ENCODE results near the gene SYNE1.

Gene SYNE1

DNA sequence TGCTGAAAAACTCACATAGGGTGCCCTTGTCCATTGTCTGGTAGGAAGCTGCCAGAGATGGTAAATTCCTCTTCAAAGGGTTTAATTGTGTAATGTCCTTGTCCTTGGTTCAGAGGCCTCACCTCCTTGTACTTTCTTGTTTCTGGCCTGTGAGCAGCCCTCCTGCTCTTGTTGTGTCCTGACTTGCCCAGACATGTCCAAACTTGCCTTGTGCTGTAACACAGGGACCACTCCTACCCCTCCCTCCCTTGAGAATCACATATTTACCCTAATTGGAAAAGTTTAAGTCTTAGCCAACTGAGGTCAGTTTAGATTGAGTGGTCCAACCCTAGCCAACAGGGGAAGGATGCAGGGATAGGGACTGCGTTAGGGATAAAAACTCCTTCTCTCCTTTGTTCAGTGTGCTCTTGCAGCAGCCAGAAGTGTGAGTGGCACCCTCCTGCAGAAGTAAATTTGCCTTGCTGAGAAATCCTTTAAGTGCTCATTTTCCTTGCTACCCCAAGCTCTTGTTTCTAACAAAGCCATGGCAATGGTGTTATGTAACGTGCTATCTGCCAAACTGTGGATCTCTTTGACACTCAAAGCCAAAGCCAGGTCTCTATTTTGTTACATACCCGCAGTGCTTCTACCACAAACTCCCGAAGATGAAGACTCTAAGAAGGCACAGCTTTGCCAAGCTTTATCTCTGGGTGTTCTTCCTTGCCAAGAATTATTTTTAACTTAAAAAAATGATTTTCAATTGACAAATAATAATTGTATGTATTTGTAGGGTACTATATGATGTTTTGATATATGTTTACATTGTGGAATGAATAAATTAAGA, 415.1 kb downstream of the SYNE1 start:
- DNase-seq: no peak

DNA sequence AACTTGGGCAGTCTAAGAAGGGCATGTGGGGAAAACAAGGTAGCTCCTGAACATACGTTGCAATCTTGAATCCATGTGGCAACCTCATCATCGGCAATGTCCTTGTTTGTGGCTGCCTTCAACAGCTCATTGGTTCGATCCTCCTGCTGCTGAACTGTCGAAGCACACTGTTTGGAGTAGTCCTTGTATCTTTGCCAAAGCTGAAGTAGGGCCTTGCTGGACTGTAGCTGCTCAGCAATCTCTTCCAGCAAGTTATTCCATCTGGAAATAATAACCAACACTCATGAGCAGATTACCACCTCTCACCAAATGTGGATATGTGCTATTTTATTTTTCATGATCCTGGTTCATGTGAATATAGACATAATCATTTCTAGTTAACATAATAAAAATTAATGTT, 416.4 kb downstream of the SYNE1 start:
- DNase-seq: no peak

DNA sequence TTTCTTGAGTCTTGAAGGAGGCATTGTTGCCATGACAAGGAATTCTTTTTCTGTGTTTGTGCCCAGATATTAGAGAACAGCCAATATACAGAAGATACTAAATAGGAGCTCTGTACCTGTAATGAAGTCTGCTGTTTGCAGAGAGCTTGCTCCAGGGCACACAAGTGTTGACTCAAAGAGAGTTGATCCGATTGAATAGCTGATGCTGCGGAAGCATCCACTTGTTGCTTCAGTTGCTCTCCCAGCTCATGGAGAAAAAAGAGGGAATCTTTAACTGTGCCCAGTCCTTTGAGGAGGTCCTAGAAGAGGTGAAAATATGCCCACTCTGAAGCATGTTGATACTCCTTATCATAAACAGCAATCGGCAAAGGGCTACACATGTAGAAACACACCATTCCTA, 418.3 kb downstream of the SYNE1 start:
- DNase-seq: no peak

DNA sequence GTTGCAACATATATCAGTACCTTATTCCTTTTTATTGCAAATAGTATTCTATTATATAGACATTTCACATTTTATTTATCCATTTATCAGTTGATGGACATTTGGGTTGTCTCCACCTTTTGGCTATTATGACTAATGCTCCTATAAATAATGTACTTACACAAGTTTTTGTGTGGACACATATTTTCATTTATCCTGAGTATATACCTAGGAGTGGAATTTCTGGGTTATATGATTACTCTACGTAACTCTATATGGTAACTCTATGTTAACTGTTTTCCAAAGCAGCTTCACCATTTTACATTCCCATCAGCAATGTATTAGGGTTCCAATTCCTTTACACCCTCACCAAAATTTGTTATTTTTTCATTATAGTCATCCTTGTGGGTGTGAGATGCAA, 424.7 kb downstream of the SYNE1 start:
- no peak for DNase-seq

DNA sequence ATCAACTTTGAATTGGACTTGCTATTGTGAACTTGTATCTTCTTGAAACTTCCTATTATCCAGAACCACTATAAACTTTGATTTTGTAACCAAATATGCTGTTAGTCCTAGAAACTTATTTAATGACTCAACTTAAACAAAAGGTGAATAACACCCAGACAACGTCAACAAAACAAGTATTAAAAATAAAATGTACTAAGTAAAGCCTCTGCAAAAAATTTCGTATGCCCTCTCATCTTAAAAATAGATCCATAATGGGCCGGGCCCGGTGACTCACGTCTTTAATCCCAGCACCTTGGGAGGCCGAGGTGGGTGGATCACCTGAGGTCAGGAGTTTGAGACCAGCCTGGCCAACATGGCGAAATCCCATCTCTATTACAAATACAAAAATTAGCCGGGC, 428.0 kb downstream of the SYNE1 start:
- no peak for DNase-seq

DNA sequence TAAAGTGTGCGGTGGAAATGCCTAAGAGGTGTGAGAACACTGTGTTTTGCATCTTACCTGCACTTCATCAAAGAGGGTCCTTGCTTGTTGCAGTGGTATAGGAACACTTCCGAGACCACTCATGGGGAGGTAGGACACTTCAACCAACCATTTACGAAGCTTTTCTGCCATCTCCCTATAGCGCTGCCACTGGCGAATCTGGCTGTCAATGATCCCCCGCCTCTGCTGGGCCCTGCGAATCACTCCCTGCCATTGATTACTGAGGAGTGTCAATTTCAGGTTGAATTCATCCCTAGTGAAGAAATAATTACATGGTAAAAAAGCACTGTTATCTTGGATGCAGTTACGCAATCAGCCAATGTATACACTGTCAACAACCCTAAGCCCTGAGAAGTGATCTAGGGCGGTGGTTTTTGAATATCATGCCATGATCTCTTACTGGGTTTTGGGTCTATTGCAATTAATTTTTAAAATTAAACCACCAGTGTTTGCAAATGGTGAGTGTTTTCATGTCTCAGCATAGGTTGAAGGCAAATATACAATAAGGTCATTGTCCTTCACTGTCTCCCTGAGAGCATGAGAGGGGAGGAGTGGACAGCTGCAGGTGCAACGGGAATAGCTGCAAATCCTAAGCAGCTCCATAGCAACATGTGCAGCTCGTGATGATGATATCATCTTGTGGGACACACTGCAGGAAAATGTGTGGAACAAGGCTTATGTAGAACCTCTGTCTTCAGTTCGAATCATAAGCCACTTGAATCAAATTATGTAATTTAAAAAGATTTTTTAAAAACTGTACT, 429.0 kb downstream of the SYNE1 start:
- DNase-seq: no peak

DNA sequence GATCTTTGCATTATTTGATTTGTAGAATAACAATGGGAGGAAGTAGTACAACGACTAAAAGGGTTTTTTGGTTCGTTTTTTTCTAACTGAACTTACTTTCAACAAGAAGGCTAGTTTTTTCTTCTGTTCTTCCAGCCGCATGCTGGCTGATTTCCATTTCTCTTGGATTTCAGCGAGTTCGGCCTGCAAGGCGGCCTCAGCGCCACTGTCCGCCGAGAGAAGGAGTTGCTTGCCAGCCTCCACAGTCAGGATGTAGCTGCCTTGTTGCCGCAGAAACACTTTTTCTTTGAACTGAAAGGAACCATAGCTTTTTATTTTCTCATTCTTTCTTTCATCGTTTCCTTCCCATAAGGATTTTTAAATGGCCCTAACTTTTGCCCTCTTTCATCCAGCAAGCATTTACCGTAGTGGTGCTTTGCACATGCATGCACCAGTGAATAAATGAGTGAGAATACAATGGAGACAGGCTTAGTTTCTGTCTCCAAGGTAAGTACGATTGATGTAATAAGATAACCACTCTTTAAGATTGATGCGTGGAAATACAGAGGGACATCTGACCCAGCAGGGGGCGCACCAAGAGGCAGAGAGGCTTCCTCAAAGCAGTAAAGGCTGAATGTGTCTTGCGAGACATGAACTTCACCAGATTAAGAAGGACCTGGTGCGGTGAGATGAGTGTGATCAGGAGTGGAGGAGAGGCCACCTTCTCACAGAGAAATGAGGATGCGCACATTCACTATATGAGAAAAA, 430.9 kb downstream of the SYNE1 start:
- DNase-seq: no peak

DNA sequence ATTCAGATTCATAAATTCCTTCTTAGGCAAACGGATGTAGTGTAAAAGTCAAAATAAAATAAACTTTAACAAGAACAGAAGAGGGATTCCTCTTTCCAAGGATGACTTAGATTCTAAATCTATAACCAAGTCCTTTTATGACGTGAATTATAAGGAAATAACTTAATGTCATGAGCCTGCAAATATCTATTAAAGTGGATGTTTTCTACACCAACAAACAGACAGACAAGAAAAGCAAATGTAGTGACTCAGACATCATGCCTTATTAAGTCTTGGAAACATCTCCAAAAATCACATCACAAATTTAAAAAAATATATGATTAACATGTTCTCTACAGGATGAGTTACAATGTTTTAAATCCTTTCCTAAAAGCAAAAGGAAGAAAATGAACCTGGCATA, 432.6 kb downstream of the SYNE1 start:
- DNase-seq: no peak

DNA sequence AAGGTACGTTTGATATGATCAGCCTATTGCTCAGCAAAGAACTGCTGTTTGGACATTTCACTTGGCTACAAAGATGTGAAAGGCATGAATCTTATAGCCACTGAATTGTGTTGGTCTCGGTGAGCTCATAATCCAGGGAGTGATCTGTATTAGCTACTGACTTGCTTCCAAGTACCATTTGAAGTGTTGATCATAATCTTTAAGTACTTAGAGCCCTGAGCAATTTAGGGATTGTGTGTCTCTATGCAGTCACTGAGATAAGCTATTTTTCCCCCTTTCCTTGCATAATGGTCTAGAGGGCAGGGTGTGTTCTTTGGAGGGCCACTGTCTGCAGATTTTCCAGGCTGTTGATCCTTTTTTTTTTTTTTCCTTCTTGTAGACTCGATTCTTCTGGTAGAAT, 436.0 kb downstream of the SYNE1 start:
- DNase-seq: no peak

DNA sequence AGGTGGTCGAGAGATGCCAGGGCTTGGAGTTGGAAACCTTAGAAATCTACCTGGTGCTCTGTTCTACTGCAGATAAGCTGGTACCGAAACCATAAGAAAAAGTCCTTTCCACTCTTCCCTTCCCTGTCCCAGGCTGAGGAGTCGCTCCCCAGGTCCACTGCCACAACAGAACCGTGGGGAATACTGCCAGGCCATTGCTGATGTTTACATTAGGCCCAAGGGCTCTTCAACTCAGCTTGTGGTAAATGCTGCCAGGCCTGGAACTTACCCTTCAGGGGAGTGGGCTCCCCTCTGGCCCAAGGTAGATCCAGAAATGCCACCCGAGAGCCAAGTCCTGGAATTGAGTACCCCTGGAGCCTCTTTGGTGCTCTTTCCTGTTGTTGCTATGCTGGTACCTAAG, 441.3 kb downstream of the SYNE1 start:
- no peak for DNase-seq

DNA sequence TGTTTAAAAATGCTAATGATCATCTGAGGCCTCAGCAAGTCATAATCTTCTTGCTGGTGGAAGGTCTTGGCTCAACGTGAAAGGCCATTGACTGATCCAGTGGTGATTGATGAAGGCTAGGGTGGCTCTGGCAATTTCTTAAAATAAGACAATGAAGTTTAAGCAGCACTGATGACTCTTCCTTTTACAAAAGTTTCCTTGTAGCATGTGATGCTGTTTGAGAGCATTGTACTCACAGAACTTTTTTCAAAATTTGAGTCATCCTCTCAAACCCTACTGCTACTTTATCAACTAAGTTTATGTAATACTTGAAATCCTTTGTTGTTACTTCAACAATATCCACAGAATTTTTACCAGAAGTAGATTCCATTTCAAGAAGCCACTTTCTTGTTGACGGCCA, 447.4 kb downstream of the SYNE1 start:
- DNase-seq: no peak

DNA sequence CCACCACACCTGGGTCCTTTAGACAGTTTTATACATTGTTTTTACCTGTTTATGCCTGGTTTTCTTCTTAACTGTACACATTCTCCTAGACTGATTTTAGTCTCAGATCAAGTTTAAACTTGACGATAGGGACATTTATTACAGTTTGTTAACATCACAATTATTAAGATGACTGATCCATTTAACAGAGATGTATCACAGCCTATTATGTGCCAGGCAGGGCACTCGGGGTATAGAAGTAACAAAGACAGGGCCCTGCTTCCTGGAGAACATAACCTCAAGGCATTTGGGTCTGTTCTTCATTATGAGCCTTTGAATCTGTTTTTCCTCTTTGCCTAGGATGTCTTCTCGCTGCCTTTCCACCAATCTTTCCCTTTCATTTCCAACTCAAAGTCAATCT, 449.2 kb downstream of the SYNE1 start:
- DNase-seq: no peak

DNA sequence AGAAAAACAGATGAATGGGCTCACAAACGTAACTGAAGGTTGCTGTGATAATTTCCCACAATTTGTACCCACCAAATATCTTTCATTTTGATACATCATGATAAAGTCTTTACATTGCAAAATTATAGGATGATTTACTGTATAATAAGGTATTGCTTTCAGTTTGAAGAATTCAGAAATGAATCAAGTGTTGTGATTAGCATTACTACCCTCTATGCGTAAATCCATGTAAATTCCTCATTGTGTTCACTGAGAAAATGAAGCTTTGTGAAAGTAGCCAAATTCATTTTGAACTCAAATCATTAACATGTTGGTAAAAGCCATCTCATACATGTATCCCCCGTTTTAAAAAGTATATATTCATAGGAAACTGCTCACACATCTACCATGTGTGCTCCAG, 450.3 kb downstream of the SYNE1 start:
- DNase-seq: no peak

DNA sequence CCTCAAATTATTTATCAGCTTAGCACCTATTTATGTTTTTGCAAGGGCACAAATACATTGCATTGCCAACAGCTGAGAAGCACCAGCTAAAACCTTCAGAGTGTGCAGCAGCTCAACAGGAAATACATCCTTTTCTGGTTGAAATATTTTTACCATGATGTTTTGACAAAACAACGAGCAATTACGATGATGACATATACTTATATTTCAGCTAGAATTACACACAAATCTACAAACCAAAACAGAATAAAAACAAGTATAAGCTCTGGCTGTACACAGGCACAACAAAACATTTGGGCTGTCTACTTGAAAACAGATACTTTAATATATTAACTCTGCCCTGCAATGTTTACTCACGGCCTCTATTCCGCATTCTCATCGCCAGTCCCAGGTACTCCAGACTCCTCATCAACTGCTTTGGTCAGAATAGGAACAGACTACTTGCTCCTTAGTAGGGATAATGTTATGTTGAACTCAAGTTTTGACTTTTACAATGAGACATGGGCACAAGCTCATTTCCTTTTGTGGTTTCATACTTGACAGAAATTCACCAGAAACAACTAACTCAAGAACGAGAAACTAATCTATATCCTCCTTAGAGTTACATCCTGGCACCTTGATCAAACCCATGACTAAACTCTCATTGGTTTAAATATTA, 452.1 kb downstream of the SYNE1 start:
- no peak for DNase-seq

DNA sequence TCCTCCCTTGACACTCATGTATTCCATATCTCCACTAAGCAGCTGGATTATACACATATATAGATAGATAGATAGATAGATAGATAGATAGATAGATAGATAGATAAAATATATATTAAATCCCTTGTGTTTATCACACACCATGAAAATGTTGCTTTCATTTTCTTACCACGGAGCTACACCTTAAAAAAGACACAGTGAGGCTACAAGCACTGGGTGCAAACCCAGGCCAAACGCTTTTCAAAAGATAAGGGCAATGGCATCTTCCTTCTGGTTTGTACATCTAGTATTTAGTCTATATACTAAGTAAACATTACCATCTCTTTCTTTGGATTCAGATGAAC, 452.6 kb downstream of the SYNE1 start:
- no peak for DNase-seq

DNA sequence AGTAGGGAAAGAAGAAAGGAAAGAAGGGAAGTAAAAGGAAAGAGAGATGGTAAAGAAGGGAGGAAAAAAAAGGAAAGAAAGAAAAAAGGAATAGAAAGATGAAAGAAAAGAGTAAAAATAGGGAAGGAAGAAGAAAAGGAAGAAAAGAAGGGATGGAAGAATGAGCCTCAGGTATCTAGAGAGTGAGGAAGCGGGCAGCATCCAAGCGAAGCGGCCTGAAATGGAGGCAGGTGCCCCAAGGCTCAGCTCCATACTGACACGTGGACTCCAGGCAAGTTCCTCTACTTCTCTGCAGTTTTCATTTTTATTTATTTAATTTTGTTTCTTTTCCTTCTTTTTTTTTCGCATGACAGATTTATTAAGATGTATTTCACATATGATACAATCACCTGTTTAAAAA, 456.6 kb downstream of the SYNE1 start:
- DNase-seq: no peak

DNA sequence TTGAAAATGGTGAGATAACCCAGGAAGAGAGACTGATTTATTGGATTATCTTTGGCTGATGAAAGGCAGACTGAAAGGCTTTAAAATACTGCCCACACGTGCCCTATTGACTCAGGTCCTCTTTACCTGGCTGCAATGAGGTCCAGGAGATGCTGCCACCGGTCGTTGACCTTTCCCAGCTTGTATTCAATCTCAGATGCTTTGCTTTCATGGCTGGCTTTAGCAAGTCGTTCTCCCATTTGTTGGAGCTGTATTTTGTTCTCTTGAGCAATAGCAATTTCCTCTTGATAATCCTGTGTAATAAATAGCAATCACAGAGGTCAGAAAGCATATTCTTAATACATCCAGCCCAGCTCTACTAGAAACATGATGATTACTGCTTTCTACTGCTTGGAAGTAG, 460.9 kb downstream of the SYNE1 start:
- no peak for DNase-seq

DNA sequence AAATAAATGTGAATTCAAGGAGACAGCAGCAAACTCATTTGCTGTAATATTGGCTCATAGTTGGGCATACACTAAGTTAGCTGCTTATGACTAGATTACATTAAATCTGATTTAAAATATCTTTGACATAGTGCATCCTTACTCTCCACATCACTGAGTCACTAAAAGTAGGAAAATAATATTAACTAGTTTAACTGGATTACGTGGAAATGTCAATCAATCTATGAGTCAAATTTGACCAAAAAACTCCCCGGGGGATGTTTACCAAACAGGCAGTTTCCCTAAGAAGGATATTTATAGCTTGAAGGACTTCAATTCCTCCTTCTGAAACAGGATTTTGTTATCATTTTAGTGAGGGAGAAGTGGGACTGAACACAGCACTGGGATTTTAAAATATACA, 463.2 kb downstream of the SYNE1 start:
- DNase-seq: no peak

DNA sequence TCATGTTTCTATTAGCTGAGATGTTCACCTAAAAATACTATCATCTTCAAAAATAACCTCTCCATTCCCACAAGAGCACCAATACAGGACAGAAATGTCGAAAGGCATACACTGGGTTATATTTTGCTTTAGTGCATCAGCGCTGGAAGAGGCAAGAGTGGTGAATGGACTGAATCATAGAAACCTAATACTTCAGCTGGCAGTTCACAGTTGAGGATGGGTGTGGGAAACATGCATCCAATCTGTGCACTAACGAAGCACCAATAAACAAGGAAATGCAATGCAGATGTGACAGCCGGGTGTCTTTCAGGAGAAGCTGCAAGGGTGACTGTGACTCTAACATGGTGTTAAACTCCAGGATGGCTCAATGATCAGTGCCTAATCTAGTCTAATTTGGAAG, 463.8 kb downstream of the SYNE1 start:
- DNase-seq: no peak

DNA sequence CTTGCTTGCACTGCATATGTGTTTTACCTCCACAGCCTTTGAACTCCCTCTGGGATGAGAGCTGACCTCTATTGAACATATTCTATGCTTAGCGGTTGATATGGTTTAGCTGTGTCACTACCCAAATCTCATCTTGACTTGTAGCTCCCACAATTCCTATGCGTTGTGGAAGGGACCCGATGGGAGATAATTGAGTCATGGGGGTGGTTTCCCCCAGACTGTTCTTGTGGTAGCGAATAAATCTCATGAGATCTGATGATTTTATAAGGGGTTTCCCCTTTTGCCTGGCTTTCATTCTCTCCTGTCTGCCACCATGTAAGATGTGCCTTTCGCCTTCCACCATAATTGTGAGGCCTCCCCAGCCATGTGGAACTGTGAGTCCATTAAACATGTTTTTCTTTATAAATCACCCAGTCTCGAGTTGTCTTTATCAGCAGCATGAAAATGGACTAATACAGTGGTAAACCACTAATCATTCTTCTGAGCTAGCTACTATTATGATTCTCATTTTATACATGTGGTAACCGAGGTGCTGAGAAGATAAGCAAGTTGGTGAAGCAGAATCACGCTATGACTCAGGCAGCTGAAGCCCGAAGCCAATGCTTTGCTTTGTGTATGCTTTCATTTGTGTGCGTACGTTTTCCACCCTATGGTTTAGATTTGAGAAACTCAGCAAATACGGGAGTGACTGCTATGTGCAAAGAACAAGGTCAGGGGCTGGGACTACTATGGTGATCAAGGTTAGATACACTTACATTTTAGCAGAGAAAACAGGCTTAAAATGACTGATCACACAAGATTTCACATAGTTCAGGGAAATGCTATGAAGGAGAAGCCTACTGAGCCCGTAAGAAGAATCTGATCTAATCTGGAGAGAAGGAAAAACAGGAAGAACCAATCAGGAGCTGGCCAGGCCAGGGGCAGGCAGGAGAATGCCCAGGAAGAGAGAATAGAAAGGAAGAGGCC, 466.2 kb downstream of the SYNE1 start:
- no peak for DNase-seq

DNA sequence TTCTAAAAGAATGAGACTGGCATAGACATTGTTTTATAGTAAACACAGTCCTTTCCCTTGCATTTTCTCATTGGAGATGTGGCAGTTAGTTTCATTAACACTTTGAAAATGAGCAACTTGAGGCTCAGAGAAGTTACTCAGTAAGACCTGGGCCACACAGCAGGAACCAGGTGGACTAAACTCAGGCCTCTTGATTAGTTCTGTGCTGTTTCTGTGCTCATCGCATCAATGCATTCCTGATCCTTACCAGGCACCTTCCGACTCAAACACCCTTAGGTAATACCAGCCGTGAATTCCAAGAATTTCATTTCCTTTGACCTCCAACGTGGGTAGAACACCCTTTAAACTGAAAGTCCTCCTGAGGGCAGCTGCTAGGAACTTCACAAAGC, 466.9 kb downstream of the SYNE1 start:
- DNase-seq: no peak

Measured in T1000 (cell line).